ENCODE results near the gene FRRS1.

DNA sequence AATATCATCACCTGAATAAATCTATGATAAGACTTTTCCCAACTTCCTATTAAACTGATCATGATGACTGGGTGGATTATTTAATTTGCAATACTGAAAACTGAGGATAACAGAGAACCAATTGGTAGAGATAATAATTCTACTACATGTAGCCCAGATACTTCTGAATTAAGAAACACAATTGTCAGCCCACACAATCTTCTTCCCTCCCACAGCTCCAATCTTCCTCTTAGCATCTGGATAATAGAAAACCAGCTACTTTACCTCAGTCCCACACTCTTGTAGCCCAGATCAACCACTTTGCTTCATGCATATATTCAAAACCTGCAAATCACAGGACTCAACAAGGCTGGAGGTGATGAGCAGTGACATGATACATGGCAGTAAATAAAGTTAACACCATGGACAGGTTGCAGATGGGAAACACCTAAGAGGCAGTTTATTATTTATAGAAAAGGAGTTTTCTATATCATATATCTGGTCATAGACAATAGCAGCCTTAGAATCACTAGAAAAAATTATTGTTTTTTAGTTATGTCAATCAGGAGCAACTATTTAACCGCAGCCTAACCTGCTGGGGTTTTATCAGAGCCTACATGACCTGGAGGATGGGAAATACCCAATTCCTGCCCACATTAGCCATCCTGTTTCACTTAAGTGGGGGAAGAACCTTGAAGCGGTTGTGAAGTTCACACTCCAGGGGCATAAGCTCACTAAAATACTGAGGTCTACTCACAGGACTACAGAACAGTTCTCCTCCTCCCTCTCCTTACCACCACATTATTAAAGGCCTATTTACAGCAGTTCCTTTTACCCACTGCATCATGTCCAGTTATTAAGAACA, 16.7 kb downstream of the FRRS1 start:
- no peak for TF ChIP-seq EZH2 (IDR thresholded peaks at IDR 0.05; ENCODE audit: low read length)
- TF ChIP-seq, protein P1, sequence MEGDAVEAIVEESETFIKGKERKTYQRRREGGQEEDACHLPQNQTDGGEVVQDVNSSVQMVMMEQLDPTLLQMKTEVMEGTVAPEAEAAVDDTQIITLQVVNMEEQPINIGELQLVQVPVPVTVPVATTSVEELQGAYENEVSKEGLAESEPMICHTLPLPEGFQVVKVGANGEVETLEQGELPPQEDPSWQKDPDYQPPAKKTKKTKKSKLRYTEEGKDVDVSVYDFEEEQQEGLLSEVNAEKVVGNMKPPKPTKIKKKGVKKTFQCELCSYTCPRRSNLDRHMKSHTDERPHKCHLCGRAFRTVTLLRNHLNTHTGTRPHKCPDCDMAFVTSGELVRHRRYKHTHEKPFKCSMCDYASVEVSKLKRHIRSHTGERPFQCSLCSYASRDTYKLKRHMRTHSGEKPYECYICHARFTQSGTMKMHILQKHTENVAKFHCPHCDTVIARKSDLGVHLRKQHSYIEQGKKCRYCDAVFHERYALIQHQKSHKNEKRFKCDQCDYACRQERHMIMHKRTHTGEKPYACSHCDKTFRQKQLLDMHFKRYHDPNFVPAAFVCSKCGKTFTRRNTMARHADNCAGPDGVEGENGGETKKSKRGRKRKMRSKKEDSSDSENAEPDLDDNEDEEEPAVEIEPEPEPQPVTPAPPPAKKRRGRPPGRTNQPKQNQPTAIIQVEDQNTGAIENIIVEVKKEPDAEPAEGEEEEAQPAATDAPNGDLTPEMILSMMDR (optimal IDR thresholded peaks at IDR 0.05 in 1 of 3, IDR thresholded peaks at IDR 0.05 in 1 of 3, conservative IDR thresholded peaks at IDR 0.05 in 1 of 3; ENCODE audit: extremely low read depth in 1 of 3, insufficient read depth in 2 of 3, low read length in 3 of 3), result no peak
